ENCODE data around the gene AHCY.
"Not testable (repeated sequence)": the region's sequence is repeated elsewhere in the genome, so short reads cannot be mapped to it uniquely, and the experiment has no call there.

Gene AHCY

DNA sequence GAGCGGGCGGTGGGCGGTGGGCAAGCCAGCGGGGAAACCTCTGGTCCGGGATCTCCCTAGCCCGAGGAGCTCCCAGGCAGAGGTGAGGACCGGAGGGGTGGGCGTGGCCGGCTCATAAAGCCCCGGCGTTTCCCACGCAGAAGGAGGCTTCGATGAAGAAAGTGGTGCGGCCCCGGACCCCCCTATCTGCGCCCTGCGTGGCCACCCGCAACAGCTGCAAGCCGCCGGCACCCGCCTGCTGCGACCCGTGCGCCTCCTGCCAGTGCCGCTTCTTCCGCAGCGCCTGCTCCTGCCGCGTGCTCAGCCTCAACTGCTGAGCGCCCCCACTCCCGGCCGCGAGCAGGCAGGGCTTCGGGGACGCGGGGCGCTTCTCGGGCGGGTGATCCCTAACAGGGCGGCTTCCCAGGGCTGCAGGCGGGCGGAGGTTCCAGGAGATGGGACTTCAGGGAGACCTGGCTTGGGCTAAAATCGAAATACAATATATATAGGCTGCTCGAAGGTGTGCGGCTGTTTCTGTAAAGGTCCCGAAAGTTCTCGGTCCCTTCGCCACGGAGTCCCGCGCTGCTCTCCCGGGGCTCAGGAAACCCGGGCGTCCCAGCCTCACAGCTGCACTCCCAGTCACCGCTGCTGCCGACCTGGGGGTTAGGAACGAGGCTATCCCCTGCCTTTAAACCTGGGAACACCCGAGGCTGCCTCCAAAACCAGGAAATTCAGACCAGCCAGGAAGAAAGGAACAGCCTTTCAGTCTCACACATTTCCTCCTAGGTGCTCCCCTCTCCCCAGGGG lies 34.1 kb downstream of the AHCY start:
- TF ChIP-seq, protein P1, sequence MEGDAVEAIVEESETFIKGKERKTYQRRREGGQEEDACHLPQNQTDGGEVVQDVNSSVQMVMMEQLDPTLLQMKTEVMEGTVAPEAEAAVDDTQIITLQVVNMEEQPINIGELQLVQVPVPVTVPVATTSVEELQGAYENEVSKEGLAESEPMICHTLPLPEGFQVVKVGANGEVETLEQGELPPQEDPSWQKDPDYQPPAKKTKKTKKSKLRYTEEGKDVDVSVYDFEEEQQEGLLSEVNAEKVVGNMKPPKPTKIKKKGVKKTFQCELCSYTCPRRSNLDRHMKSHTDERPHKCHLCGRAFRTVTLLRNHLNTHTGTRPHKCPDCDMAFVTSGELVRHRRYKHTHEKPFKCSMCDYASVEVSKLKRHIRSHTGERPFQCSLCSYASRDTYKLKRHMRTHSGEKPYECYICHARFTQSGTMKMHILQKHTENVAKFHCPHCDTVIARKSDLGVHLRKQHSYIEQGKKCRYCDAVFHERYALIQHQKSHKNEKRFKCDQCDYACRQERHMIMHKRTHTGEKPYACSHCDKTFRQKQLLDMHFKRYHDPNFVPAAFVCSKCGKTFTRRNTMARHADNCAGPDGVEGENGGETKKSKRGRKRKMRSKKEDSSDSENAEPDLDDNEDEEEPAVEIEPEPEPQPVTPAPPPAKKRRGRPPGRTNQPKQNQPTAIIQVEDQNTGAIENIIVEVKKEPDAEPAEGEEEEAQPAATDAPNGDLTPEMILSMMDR (IDR thresholded peaks at IDR 0.05; ENCODE audit: low read depth, low read length): no peak; the same call in 1 of the 2 replicates
- DNase-seq (ENCODE audit: extremely low read depth, low read depth): no peak

DNA sequence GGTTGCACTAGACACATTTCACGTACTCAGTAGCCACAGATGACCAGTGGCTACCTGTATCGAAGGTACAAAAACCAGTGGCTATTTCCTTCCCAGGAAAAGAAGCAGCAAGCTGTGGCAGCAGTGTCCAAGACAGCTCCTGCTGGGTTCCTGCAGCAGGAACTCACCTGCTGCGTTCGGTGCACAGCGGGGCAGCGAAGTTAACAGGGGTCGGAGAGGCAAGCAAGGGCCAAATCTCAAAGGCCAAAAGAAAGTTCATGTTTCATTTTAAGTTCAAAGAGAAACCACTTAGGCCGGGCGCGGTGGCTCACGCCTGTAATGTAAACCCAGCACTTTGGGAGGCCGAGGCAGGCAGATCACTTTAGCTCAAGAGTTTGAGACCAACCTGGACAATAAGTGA lies 35.0 kb downstream of the AHCY start:
- TF ChIP-seq, protein P1 (IDR thresholded peaks at IDR 0.05; ENCODE audit: low read depth, low read length): no peak
- no peak for DNase-seq (ENCODE audit: extremely low read depth, low read depth)

DNA sequence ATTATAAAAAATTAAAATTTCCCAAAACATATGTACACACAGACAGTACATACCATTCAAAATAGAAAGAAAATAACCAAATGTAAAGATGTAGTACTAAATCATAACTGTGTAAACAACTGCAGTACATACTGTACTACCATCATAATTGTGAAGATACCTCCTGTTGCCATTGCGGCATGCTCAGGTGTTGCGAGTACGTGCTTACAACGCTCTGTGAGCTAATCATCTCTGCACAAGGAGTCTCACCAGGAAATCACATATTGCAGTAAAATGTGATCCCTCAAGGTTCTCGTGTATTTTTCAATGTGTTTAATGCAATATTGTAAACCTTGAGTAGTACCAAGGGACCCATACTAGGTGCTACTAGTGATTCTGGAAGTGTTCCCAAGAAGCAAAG lies 39.0 kb downstream of the AHCY start:
- TF ChIP-seq, protein P1 (IDR thresholded peaks at IDR 0.05; ENCODE audit: low read depth, low read length): no peak
- DNase-seq (ENCODE audit: extremely low read depth, low read depth): no peak

- DNase-seq (ENCODE audit: extremely low read depth, low read depth): not testable (repeated sequence)
These were observed 39.7 kb downstream of the AHCY start for GRCh38 chr20:34263468-34263867.

DNA sequence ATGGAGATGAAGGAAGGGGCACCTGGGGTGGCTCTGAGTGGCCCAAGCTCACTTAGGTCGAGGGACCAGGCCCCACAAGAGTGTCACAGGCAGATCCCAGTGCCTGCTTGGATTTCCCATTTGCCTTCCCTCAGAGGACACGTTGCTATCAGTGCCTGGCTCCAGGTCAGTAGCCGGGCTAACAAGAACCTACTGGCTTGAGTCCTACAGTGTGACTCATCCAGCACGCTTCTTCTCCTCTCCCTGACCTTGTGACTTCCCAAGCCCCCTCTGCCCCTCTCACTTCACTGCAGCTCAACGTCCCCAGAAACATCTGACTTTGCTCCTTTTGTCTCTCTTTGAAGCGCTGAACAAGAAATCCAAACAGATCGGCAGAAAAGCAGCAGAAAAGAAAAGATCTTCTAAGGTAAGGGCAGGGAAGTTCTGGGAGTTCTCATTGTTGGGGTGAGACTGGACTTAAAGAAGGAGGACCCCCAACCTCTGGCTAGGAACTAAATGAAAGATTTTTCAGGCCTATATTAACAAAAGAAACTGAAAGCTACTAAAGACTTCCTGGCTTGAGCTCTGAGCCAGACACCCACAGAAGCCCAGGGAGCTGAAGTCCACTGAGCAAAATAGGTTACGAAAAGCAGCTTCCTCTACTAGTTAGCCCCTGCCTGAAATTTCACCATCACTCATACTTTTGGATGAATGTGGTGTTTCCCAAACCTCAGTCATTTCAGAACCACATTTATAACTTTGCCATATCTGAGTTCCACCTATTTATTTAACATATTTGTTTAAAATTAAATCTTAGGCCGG lies 40.5 kb downstream of the AHCY start:
- DNase-seq (ENCODE audit: extremely low read depth, low read depth): no peak
- TF ChIP-seq, protein P1 (IDR thresholded peaks at IDR 0.05; ENCODE audit: low read depth, low read length): no peak

GRCh38 chr20:34260208-34260942 lies 42.8 kb downstream of the AHCY start:
- DNase-seq (ENCODE audit: extremely low read depth, low read depth): peak; percentile 16
- TF ChIP-seq, protein P1 (IDR thresholded peaks at IDR 0.05; ENCODE audit: low read depth, low read length): no peak

- TF ChIP-seq, protein P1 (IDR thresholded peaks at IDR 0.05; ENCODE audit: low read depth, low read length): no peak
- DNase-seq (ENCODE audit: extremely low read depth, low read depth): no peak
These were observed 46.5 kb downstream of the AHCY start for GRCh38 chr20:34256629-34257124.

Data from AG09319 (cell line).